ENCODE measurements around the gene GREB1L. TPM values are rescaled to one million over a fixed set of nuclear protein-coding genes. Genes with fewer than 3 reads are reported as not detected.
"Not testable (repeated sequence)": the region's sequence is repeated elsewhere in the genome, so short reads cannot be mapped to it uniquely, and the experiment has no call there.

Gene GREB1L
- total RNA-seq, 5 donors from 2014 or later (not counting 1 experiment from before 2014, with no cell fraction given), result 0.09 TPM; not detected in 4

DNA sequence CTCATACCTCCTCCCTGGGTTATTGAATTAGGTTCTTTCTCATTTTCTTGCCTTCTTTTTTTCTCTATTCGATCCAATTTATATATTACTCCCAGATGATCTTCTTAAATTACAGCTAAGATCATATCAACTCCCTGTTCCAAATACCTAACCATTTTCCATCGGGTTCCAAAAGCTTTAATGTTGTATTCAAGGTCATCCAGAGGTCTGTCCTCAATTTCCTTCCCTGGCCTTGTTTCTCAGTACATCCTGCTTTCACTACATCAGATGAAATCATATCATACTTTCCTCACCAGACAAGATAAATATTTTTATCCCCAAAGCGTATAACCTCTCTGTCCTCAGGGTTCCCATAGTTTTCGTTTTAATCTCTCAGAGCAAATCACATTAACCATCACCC is 36.3 kb upstream of the GREB1L start:
- H3K4me3 ChIP-seq (ENCODE audit: control insufficient read depth in 1 of 2, extremely low read depth in 1 of 2, low read length in 1 of 2), result no peak overlapping the region
- peaks cover 7 to 12% of the 10 kb centered on the region in 2 donors for H3K27me3 Mint-ChIP-seq
- H3K36me3 ChIP-seq (ENCODE audit: control insufficient read depth in 2 of 2, extremely low read depth in 1 of 2, insufficient read depth in 1 of 2, low read length in 1 of 2), result no peaks in the 10 kb centered on the region
- no peak overlapping the region for H3K4me3 Mint-ChIP-seq
- no peaks in the 10 kb centered on the region for H3K36me3 Mint-ChIP-seq
- no peaks in the 10 kb centered on the region for H3K9me3 ChIP-seq
- 80% methylated on average over 3 of the region's 4 CpGs for WGBS (ENCODE audit: insufficient coverage)
- ChIA-PET CTCF (no interaction called here), POLR2A (interaction anchor here in 1 of 2 donors (0.7 kb wide), 1 partner anchor 170 kb away, joined by 3 read pairs; no protein-coding TSS in a partner anchor)
- no peak for ATAC-seq (replicated peaks in 1 of 4)
- H3K27ac ChIP-seq (ENCODE audit: low read length), result no peak overlapping the region
- no peak overlapping the region for H3K27ac Mint-ChIP-seq
- H3K4me1 Mint-ChIP-seq, result no peaks in the 10 kb centered on the region
- DNase-seq, result no peak
- no peaks in the 10 kb centered on the region for H3K9me3 Mint-ChIP-seq
- no peaks in the 10 kb centered on the region for H3K4me1 ChIP-seq (ENCODE audit: control insufficient read depth in 1 of 2, extremely low read depth in 1 of 2, insufficient read depth in 2 of 2, low read length in 2 of 2)
- H3K27me3 ChIP-seq (replicated peaks in 1 of 2; ENCODE audit: control insufficient read depth in 2 of 2, extremely low read depth in 1 of 2, insufficient read depth in 2 of 2, low read length in 1 of 2), result no peaks in the 10 kb centered on the region

GRCh38 chr18:21210278-21210677 is 31.8 kb upstream of the GREB1L start:
- Mint-ChIP-seq H3K4me1 (no peaks in the 10 kb centered on the region), H3K9me3 (no peaks in the 10 kb centered on the region), H3K27me3 (no peaks in the 10 kb centered on the region), H3K36me3 (no peaks in the 10 kb centered on the region), H3K4me3 (no peak overlapping the region), H3K27ac (no peak overlapping the region)
- H3K4me3 ChIP-seq (ENCODE audit: control insufficient read depth in 1 of 2, extremely low read depth in 1 of 2, low read length in 1 of 2), result no peak overlapping the region
- ChIA-PET CTCF (no interaction called here), POLR2A (no interaction called here)
- no peak overlapping the region for H3K27ac ChIP-seq (ENCODE audit: low read length)
- H3K27me3 ChIP-seq (replicated peaks in 1 of 2; ENCODE audit: control insufficient read depth in 2 of 2, extremely low read depth in 1 of 2, insufficient read depth in 2 of 2, low read length in 1 of 2), result no peaks in the 10 kb centered on the region
- DNase-seq (no peak), ATAC-seq (replicated peaks in 1 of 4) (no peak)
- no peaks in the 10 kb centered on the region for H3K36me3 ChIP-seq (ENCODE audit: control insufficient read depth in 2 of 2, extremely low read depth in 1 of 2, insufficient read depth in 1 of 2, low read length in 1 of 2)
- WGBS (ENCODE audit: insufficient coverage), result no CpG with 5 or more reads among the region's 1 CpG
- H3K4me1 ChIP-seq (ENCODE audit: control insufficient read depth in 1 of 2, extremely low read depth in 1 of 2, insufficient read depth in 2 of 2, low read length in 2 of 2), result no peaks in the 10 kb centered on the region
- H3K9me3 ChIP-seq, result no peaks in the 10 kb centered on the region

DNA sequence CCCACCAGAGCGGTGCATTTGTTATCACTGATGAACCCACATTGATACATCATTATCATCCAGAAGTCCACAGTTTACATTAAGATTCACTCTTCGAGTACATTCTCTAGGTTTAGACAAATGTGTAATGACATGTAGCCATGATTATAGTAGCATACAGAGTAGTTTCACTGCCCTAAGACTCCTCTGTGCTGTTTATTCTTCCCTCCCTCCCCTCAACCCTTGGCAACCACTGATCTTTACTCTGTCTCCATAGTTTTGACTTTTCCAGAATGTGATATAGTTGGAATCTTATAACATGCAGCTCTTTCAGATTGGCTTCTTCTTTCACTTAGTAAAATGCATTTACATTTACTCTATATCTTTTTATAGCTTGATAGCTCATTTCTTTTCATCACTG is 31.2 kb upstream of the GREB1L start:
- H3K27ac ChIP-seq (ENCODE audit: low read length), result no peak overlapping the region
- Mint-ChIP-seq H3K27me3 (no peaks in the 10 kb centered on the region), H3K4me3 (no peak overlapping the region), H3K36me3 (no peaks in the 10 kb centered on the region), H3K27ac (no peak overlapping the region), H3K4me1 (no peaks in the 10 kb centered on the region), H3K9me3 (no peaks in the 10 kb centered on the region)
- no peak overlapping the region for H3K4me3 ChIP-seq (ENCODE audit: control insufficient read depth in 1 of 2, extremely low read depth in 1 of 2, low read length in 1 of 2)
- POLR2A ChIA-PET, result no interaction called here
- DNase-seq (no peak), ATAC-seq (replicated peaks in 1 of 4) (no peak)
- no peaks in the 10 kb centered on the region for H3K4me1 ChIP-seq (ENCODE audit: control insufficient read depth in 1 of 2, extremely low read depth in 1 of 2, insufficient read depth in 2 of 2, low read length in 2 of 2)
- H3K9me3 ChIP-seq, result no peaks in the 10 kb centered on the region
- no CpG with 5 or more reads among the region's 2 CpGs for WGBS (ENCODE audit: insufficient coverage)
- H3K27me3 ChIP-seq (replicated peaks in 1 of 2; ENCODE audit: control insufficient read depth in 2 of 2, extremely low read depth in 1 of 2, insufficient read depth in 2 of 2, low read length in 1 of 2), result no peaks in the 10 kb centered on the region
- CTCF ChIA-PET, result no interaction called here
- no peaks in the 10 kb centered on the region for H3K36me3 ChIP-seq (ENCODE audit: control insufficient read depth in 2 of 2, extremely low read depth in 1 of 2, insufficient read depth in 1 of 2, low read length in 1 of 2)

- CTCF ChIA-PET, result interaction anchor here in 1 of 2 donors (0.6 to 1.0 kb wide), 2 partner anchors 21 to 159 kb away, joined by 3 to 4 read pairs; no protein-coding TSS in a partner anchor
- H3K4me3 Mint-ChIP-seq; ATAC-seq (replicated peaks in 1 of 4); H3K9me3 ChIP-seq; H3K36me3 Mint-ChIP-seq; H3K27ac ChIP-seq (ENCODE audit: low read length); H3K27me3 Mint-ChIP-seq; H3K9me3 Mint-ChIP-seq; POLR2A ChIA-PET; H3K36me3 ChIP-seq (ENCODE audit: control insufficient read depth in 2 of 2, extremely low read depth in 1 of 2, insufficient read depth in 1 of 2, low read length in 1 of 2); H3K4me1 ChIP-seq (ENCODE audit: control insufficient read depth in 1 of 2, extremely low read depth in 1 of 2, insufficient read depth in 2 of 2, low read length in 2 of 2); H3K4me3 ChIP-seq (ENCODE audit: control insufficient read depth in 1 of 2, extremely low read depth in 1 of 2, low read length in 1 of 2); H3K27ac Mint-ChIP-seq; H3K27me3 ChIP-seq (replicated peaks in 1 of 2; ENCODE audit: control insufficient read depth in 2 of 2, extremely low read depth in 1 of 2, insufficient read depth in 2 of 2, low read length in 1 of 2); H3K4me1 Mint-ChIP-seq; DNase-seq: not testable (repeated sequence)
- WGBS (ENCODE audit: insufficient coverage), result 84% methylated on average over 4 of the region's 5 CpGs
Measured at GRCh38 chr18:21214409-21214808, 27.6 kb upstream of the GREB1L start.

DNA sequence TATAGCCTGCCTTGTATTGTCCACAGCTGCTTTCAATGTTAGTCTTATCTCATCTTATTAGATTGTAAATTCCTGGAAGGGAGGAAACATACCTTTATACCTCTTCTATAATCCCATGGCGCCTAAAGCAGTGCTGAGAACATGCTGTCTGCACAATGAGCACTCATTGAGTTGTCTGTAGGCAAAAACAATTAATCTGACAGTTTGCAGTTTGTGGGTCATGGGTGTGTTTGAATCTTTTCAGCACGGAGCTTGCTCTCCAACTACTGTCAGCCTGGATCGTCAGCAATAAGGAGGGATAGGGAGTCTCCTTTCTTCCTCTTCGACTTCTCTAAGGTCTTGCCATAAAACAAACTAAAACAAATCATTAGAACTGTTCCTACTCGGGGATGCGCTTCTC is 26.5 kb upstream of the GREB1L start:
- Histone ChIP-seq H3K27me3 (replicated peaks in 1 of 2; ENCODE audit: control insufficient read depth in 2 of 2, extremely low read depth in 1 of 2, insufficient read depth in 2 of 2, low read length in 1 of 2) (peaks cover 0 to 3% of the 10 kb centered on the region in 2 experiments), H3K9me3 (no peaks in the 10 kb centered on the region), H3K4me3 (ENCODE audit: control insufficient read depth in 1 of 2, extremely low read depth in 1 of 2, low read length in 1 of 2) (no peak overlapping the region), H3K27ac (ENCODE audit: low read length) (no peak overlapping the region), H3K4me1 (ENCODE audit: control insufficient read depth in 1 of 2, extremely low read depth in 1 of 2, insufficient read depth in 2 of 2, low read length in 2 of 2) (no peaks in the 10 kb centered on the region), H3K36me3 (ENCODE audit: control insufficient read depth in 2 of 2, extremely low read depth in 1 of 2, insufficient read depth in 1 of 2, low read length in 1 of 2) (no peaks in the 10 kb centered on the region)
- WGBS (ENCODE audit: insufficient coverage), result no CpG with 5 or more reads among the region's 6 CpGs
- POLR2A ChIA-PET, result no interaction called here
- Mint-ChIP-seq H3K9me3 (no peaks in the 10 kb centered on the region), H3K4me1 (no peaks in the 10 kb centered on the region), H3K27ac (no peak overlapping the region), H3K27me3 (peaks cover 0 to 3% of the 10 kb centered on the region in 2 donors), H3K36me3 (no peaks in the 10 kb centered on the region), H3K4me3 (no peak overlapping the region)
- CTCF ChIA-PET, result no interaction called here
- no peak for ATAC-seq (replicated peaks in 1 of 4)
- no peak for DNase-seq

DNA sequence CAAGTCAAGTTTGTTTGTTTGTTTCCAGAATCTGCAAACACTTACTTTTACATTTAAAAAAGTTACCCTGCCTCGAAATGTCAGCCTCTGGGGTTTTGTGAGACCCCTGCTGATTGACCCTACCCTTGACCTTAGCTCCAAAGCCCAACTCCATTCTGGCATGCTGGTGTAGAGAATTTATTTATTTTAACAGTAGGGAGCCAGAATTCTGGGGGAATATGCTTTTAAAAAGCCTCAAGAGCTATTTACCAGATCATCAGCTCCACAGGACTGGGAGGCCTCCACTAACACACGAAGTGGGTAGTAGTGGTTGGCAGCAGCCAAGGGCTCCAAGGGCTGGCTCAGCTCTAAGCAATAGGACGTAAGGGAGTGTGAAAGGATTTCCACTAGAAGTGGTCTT is 23.2 kb upstream of the GREB1L start:
- peaks cover 0 to 3% of the 10 kb centered on the region in 2 experiments for H3K27me3 ChIP-seq (replicated peaks in 1 of 2; ENCODE audit: control insufficient read depth in 2 of 2, extremely low read depth in 1 of 2, insufficient read depth in 2 of 2, low read length in 1 of 2)
- no peak overlapping the region for H3K27ac ChIP-seq (ENCODE audit: low read length)
- no peaks in the 10 kb centered on the region for H3K9me3 ChIP-seq
- no peaks in the 10 kb centered on the region for H3K9me3 Mint-ChIP-seq
- no peaks in the 10 kb centered on the region for H3K36me3 Mint-ChIP-seq
- no peaks in the 10 kb centered on the region for H3K4me1 Mint-ChIP-seq
- peaks cover 0 to 3% of the 10 kb centered on the region in 2 donors for H3K27me3 Mint-ChIP-seq
- H3K4me1 ChIP-seq (ENCODE audit: control insufficient read depth in 1 of 2, extremely low read depth in 1 of 2, insufficient read depth in 2 of 2, low read length in 2 of 2), result no peaks in the 10 kb centered on the region
- H3K4me3 Mint-ChIP-seq, result no peak overlapping the region
- H3K27ac Mint-ChIP-seq, result no peak overlapping the region
- ChIA-PET CTCF (no interaction called here), POLR2A (interaction anchor here in 1 of 2 donors (0.6 kb wide), 1 partner anchor 10 kb away, joined by 4 read pairs; no protein-coding TSS in a partner anchor)
- DNase-seq, result no peak
- no peak for ATAC-seq (replicated peaks in 1 of 4)
- no peaks in the 10 kb centered on the region for H3K36me3 ChIP-seq (ENCODE audit: control insufficient read depth in 2 of 2, extremely low read depth in 1 of 2, insufficient read depth in 1 of 2, low read length in 1 of 2)
- H3K4me3 ChIP-seq (ENCODE audit: control insufficient read depth in 1 of 2, extremely low read depth in 1 of 2, low read length in 1 of 2), result no peak overlapping the region
- no CpG with 5 or more reads among the region's 3 CpGs for WGBS (ENCODE audit: insufficient coverage)

DNA sequence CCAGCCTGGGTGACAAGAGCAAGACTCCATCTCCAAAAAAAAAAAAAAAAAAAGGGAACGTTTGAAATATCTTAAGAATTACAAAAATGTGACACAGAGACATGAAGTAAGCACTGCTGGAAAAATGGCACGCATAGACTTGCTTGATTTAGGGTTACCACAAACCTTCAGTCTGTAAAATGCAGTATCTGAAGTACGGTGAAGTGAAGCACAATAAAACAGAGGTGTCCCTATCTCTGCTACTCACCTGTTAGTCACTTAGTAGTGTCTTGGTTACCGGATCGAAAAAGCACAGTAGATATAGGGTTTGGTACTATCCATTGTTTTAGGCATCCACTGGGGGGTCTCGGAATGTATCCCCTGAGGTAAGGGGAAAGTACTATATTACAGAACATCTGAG is 11.6 kb upstream of the GREB1L start:
- Mint-ChIP-seq H3K9me3 (peaks cover 0 to 4% (median 0%) of the 10 kb centered on the region in 3 donors), H3K4me1 (no peaks in the 10 kb centered on the region), H3K36me3 (no peaks in the 10 kb centered on the region), H3K27ac (no peak overlapping the region), H3K27me3 (peaks cover 3% of the 10 kb centered on the region in 2 donors), H3K4me3 (no peak overlapping the region)
- H3K27me3 ChIP-seq (replicated peaks in 1 of 2; ENCODE audit: control insufficient read depth in 2 of 2, extremely low read depth in 1 of 2, insufficient read depth in 2 of 2, low read length in 1 of 2), result peaks cover 2 to 4% of the 10 kb centered on the region in 2 experiments
- no peaks in the 10 kb centered on the region for H3K4me1 ChIP-seq (ENCODE audit: control insufficient read depth in 1 of 2, extremely low read depth in 1 of 2, insufficient read depth in 2 of 2, low read length in 2 of 2)
- whole genome bisulfite sequencing (ENCODE audit: insufficient coverage), result no CpG with 5 or more reads among the region's 6 CpGs
- no peaks in the 10 kb centered on the region for H3K36me3 ChIP-seq (ENCODE audit: control insufficient read depth in 2 of 2, extremely low read depth in 1 of 2, insufficient read depth in 1 of 2, low read length in 1 of 2)
- H3K9me3 ChIP-seq, result no peaks in the 10 kb centered on the region
- ChIA-PET CTCF (no interaction called here), POLR2A (no interaction called here)
- DNase-seq, result no peak
- ATAC-seq (replicated peaks in 1 of 4), result no peak
- no peak overlapping the region for H3K27ac ChIP-seq (ENCODE audit: low read length)
- no peak overlapping the region for H3K4me3 ChIP-seq (ENCODE audit: control insufficient read depth in 1 of 2, extremely low read depth in 1 of 2, low read length in 1 of 2)

Data from T-cell (primary cell).